ENCODE data around the gene UXT. TPM values are rescaled to one million over a fixed set of nuclear protein-coding genes. Genes with fewer than 3 reads are reported as not detected.

UXT gene, protein sequence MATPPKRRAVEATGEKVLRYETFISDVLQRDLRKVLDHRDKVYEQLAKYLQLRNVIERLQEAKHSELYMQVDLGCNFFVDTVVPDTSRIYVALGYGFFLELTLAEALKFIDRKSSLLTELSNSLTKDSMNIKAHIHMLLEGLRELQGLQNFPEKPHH
- total RNA-seq, result 100 to 1,000 TPM; 104 to 147 (median 136) TPM

DNA sequence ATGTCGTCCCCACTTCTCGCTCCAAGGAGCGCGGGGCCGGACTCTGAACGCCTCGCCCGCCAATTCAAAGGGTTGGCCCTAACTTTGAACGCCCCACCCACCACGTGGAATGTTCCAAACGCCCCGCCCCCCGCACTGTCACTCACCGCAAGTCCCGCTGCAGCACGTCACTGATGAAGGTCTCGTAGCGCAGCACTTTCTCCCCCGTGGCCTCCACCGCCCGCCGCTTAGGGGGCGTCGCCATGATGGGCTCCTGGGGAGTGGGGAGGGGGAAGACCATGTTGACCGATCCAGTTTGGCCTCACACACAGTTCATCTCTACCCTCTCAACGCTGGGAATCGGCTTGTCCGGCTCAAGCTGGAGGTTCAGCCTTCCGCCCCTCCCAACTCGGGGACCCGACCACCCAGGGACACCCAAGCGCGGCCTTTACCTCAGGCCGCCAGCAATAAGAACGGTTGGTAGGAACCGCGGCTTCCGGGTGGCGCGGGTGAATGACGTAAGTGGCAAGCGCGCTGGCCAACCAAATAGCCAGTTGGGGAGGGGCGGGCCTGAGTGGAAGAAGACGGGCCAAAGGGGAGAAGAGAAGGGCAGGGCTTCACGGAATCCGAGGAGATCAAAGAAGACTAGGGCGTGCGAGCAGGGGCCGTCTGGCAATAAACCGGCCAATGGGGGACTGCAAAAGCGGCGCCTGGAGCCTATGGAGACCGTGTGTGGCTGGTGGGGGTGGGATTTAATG, at the start of gene UXT:
TSS of gene UXT (minus strand) at position 497 of the 737 bp plus-strand sequence. CDS start at position 244, 253 bp downstream.
- TF ChIP-seq, protein P1, sequence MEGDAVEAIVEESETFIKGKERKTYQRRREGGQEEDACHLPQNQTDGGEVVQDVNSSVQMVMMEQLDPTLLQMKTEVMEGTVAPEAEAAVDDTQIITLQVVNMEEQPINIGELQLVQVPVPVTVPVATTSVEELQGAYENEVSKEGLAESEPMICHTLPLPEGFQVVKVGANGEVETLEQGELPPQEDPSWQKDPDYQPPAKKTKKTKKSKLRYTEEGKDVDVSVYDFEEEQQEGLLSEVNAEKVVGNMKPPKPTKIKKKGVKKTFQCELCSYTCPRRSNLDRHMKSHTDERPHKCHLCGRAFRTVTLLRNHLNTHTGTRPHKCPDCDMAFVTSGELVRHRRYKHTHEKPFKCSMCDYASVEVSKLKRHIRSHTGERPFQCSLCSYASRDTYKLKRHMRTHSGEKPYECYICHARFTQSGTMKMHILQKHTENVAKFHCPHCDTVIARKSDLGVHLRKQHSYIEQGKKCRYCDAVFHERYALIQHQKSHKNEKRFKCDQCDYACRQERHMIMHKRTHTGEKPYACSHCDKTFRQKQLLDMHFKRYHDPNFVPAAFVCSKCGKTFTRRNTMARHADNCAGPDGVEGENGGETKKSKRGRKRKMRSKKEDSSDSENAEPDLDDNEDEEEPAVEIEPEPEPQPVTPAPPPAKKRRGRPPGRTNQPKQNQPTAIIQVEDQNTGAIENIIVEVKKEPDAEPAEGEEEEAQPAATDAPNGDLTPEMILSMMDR (IDR thresholded peaks at IDR 0.05; ENCODE audit: low read depth), result no peak

DNA sequence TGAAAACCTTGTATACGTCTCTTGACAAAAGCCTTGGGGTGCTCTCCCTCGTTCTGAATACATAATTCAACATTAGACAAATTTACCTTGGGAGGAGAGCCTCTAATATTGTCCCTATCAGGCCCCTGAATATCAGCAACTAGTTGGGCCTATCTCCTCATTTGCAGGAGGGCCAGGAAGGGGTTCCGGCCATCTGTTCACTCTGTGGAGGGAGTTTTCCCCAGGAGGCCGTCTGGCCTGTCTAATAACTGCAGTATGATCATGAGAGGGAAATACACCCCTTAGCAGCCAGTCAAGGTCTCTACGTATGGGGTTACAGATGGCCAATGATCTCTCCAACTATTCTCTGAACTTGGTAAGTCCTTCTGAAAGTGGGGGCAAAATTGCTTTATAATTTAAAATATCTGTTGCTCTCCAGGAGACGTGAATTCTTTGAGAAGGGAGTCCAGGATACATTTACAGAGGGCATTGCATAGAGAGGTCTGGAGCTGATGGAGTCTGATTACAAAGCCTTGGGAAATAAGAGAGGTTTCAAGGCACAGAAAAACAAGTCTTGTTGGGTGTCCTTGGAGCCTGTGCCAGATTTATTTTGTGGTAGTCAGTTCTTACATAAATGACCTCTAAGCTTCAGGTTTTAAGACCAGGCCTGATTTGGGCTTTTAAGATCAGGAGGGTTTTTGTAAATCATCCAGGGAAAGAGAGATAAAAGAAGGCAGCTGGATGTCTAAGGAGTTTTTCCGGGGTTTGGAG, 48.2 kb upstream of the UXT start:
- TF ChIP-seq, protein P1 (IDR thresholded peaks at IDR 0.05; ENCODE audit: low read depth), result no peak

DNA sequence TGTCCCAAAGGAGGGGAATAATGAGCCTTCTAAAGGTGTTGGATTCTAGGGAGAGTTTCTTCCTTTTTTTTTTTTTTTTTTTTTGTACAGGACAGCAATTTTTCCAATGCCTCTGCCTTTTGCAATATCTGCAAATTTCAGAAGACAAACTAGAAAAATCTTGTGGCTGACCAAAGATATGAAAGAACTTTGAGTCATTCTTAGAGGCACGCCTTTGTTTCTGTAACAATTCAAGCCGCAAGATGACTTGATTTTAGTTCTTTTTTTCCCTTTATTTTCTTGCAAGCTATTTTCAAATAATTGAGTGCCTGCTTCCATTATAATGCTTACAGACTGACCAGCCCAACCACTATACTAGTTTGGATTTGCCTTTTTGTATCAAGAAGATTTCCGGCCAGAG, 47.6 kb upstream of the UXT start:
- TF ChIP-seq, protein P1 (IDR thresholded peaks at IDR 0.05; ENCODE audit: low read depth), result no peak

DNA sequence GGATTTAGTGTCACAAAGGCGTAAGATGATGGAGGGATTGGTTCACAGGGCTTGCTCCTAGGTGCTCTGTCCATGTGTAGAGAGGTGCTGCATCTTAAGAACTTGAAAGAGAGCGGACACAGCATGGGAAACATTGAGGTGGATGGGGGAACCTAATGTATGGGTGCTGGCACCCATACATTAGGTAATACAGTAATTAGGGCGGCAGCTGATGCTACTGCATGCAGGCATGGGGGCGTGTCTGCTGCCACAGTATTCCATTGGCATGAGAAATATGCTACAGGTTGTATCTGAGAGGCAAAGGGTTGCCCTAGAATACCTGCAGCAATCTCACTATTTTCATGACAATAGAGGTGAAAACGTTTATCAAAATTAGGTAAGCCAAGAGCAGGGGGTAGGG, 45.8 kb upstream of the UXT start:
- TF ChIP-seq, protein P1 (IDR thresholded peaks at IDR 0.05; ENCODE audit: low read depth), result no peak

DNA sequence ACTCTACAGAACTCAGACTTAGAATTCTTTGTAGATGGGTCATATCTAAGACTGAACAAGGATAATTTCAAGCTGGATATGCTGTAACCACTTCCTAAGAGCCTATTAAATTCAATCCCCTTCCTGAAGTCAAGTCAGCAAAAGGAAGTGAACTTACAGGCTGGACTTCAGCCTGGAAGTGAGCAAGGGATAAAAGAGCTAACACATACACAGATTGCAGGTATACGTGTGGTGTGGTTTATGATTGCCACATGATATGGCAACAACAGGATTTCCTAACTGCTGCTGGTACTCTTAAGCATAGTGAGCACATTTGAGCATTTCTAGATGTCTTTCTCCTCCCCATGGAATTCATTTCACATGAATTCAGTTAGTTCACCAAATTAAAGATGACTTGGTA, 38.2 kb upstream of the UXT start:
- TF ChIP-seq, protein P1 (IDR thresholded peaks at IDR 0.05; ENCODE audit: low read depth), result no peak

DNA sequence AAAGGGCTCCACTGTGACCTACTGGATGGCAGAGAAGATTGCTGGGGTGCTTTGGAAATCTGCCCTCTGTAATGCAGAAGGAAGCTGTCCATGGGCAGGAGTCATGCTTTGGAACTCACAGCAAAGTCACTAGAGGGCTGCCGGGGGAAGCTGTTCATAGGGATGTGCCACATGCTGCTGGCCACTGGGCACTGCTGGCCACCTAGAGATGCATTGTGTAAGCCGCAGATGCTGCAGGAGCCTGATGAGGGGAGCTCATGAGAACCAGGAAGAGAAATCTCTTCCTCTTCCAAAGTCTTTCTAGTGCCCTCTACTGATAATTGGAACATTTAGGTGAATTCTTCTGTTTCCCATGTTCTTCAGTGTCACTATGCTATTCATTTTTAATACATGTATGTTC, 31.2 kb upstream of the UXT start:
- TF ChIP-seq, protein P1 (IDR thresholded peaks at IDR 0.05; ENCODE audit: low read depth), result no peak

DNA sequence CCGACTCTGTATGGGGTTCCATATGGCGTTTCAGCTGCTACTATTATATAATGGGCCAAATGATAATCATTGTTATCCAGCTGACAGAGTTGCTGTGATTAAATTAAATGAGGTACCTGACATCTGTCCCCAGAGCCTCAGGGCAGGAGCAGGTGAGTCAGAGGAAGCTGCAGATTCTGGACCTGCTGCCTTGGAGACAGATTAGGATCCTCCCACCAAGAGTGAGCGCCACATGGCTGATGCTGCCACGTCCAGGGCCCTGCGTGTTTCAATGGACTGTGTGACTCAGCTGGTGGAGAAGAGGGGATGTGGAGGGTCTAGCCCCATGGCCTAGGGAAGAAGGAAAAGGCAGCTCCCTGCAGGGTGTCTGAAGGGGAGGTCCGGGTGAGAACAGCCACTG, 28.3 kb upstream of the UXT start:
- TF ChIP-seq, protein P1 (IDR thresholded peaks at IDR 0.05; ENCODE audit: low read depth), result no peak
